HL-60/S4 treated with retinoic acid at 250 ng/mL for 4 days and 3 days (cell line): ENCODE measurements around the gene DAB2.

Source experiments
- in situ Hi-C: fragments of 300-500 bp; cut with MboI; formaldehyde crosslinking; loops from 2 replicates; pipeline ENCODE4 v1.7.0; 2022; ENCODE audit warnings: low sequenced_read_pairs

DAB2 gene

DNA sequence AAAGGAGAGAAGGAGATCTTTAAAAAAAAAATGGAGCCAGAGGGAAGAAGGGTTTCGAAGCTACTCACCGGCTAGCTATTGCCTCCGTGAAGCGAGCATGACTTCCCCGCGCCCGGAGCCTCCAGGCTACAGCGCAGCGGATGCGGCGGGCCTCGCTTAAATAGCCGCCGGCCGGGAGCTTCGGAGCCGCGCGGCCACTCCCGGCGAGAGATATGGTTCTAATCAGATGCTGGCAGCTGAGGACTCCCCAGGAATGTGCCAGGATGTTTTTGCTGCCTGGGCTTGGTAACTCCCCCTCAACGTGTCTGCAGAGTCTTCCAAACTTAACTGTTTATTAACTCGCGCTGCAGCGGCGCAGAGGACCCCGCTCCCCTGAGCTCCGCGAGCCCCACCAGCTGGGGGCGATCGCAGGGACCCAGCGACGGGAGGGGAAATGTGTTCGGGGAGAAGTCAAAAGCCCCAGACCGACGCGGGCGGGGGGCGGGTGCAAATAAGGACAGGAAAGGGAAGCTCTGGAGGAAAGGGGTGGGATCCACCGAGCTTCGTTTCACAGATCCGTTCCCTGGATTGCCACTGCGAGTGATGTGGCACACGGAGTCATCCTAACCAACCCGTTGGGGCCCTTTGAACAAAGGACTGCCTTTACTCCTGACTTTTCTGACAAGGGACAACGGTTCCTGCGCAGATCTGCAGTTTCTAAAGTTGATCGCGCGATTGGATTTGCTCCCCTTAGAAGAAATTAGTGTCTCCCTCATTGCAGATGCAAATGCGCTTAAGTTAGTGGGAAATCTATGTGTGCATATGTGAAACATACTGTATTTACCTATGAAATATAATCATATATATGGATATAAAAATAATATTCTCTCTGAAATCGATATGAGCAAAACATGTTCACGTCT, at the start of gene DAB2:
TSS of gene DAB2 (minus strand) at position 245 of the 902 bp plus-strand sequence. CDS start 30,660 bp downstream, outside the sequence.
- in situ Hi-C loops = no loop called here

DNA sequence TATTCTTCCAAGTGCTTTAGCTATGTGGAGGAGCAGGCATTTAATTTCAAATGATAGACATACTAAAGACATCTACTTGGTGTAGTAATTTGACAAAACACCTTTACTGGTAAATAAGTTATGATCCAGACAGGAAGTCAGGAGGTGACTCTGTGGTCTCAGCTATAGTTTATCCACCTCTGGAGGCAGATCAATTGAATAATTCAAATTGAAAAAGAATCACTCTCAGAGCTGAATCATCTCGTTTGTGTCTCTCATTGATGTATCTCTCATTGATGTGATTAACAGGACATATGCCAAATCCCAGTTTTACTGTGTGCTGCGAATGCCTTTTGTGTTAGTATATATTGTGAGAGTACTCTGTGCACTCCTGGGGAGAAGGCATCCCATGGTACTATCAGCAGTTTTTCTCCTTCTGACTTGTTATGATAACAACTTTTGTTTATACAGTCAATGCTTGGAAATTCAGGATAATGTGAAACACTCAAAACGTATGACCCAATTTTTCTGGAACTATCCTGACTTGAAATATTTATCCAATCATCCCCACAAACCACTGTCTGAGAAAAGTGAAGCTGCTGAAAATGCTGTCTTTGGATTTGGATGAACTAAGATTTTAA, 48.5 kb upstream of the DAB2 start:
- in situ Hi-C loops = no loop called here

GRCh38 chr5:39471836-39472508, 47.2 kb upstream of the DAB2 start:
- in situ Hi-C loops = no loop called here

DNA sequence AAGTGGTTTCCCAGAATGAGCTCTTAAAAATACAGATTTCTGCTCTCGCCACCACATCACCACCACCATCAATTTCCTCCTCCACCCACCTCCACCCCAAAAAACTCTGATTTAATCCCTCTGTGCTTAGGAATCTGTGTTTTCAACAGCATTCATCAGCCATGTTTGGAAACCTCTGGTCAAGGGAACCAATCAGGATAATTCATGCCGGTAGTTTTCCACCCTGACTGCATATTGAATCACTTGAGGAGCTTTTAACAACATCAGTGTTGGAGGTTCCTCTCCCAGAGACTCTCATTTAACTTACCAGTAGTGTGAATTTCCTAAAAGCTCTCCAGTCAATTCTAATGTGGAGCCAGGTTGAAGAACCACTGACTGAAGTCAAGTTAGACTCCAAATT, 46.0 kb upstream of the DAB2 start:
- in situ Hi-C loops = no loop called here

- in situ Hi-C loops = no loop called here
Measured at GRCh38 chr5:39469777-39470415, 45.1 kb upstream of the DAB2 start.

- in situ Hi-C loops = no loop called here
Measured at GRCh38 chr5:39469176-39469575, 44.4 kb upstream of the DAB2 start.

DNA sequence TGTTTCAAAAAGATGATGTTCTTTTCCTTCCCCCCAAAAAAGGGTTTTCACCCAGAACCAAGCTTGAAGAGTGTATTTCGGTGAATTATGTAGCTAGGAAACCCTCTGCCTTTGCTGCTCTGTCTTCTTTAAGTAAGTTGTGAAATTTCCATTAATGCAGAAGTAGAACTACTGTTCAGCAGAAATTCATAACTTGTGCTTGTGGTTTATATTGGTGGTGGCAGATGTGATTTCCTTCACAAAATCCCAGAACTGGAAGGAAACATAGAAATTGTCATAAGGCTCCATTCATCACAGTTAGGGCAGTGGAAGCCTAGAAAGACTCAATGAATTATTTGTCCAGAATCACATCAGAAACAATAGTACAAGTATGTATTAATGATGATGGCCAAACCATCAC, 42.1 kb upstream of the DAB2 start:
- in situ Hi-C loops = no loop called here

- in situ Hi-C loops = no loop called here
Measured at GRCh38 chr5:39465843-39466242, 41.1 kb upstream of the DAB2 start.

- in situ Hi-C loops = no loop called here
Measured at GRCh38 chr5:39465097-39465496, 40.3 kb upstream of the DAB2 start.

DNA sequence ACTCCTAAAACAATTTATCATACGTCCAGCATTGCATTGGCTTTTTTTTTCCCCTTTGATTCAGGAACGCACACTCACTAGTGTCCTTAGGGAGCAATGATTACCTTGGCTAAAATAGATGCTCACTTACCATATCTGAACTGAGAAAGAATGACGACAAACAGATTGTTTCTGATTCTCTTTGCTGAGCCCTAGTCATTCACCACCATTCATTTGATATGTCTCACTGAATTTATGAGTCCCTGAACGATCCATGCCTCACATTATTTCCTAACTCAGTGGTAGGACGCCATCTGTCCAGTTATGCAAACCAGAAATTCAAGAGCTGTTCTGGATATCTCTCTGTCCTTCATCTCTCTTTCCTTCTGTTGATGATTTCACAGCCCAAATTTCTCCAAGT, 39.3 kb upstream of the DAB2 start:
- in situ Hi-C loops = no loop called here

GRCh38 chr5:39462211-39462610, 37.4 kb upstream of the DAB2 start:
- in situ Hi-C loops = no loop called here

GRCh38 chr5:39461007-39461682, 36.4 kb upstream of the DAB2 start:
- in situ Hi-C loops = no loop called here

GRCh38 chr5:39459907-39460306, 35.1 kb upstream of the DAB2 start:
- in situ Hi-C loops = no loop called here

DNA sequence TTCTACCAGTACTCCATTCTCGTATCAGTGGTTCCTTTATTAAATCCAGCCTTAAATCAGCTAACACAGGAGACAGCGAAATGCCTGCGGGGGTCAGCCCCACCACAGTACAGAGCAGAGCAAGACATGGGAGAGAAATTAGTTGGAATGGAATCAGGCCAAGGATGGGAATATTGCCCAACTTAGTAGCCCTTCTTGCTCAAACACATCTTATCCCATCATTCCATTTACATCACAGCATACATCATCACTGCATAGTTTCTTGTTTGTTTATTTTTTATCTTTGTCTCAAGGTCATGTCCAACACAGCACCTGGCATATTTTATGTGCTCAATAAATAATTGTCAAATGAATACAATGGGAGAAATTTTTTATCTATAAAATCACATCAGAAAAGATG, 34.3 kb upstream of the DAB2 start:
- in situ Hi-C loops = no loop called here

DNA sequence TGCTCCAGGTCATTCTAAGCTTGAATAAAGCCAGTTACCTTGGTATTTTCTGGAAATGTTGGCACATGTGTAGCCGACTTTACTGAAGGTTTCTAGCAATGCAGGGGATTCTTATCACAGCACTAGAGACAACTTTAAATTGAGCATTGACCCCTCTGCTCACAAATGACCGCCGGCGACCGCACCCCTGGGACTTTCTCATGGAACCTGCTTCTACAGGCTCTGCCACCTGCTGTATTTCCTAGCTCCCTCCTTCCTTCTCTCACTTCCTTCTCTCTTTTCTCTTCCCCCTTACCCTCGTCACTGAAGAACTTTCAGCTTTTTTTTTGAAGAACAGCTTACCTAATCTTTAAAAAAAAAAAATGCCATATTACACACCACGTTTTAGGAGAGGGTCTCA, 30.9 kb upstream of the DAB2 start:
- in situ Hi-C loops = no loop called here

- in situ Hi-C loops = no loop called here
Measured at GRCh38 chr5:39453606-39454005, 28.8 kb upstream of the DAB2 start.

GRCh38 chr5:39452846-39453245, 28.1 kb upstream of the DAB2 start:
- in situ Hi-C loops = no loop called here

DNA sequence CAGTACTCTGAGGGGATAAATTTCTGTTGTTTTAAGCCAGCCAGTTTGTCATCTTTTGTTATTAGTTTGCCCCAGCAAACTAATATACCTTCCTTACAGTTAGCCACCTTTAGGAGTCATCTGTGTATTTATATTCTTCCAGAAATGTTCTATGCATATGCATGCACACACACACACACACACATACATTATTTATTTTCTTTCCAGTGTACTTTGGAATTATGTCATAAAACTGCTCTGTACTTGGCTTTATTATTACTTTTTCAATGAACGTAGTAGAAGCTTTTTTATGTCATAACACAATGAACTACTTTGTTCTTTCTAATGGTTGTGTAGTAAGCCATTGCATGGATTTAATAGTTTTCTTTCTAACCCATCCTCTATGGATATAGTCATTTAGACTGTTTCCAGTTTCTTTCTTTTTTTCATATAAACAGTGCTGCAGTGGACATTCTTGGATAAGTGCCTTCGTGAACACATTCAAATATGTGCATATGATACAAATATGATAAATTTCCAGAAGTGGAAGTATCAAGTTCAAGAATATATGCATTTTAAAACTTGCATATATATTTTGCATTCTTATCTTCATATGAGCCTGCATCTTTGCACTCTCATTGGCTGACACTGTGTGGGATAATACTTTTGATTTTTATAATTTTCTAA, 26.6 kb upstream of the DAB2 start:
- in situ Hi-C loops = no loop called here

DNA sequence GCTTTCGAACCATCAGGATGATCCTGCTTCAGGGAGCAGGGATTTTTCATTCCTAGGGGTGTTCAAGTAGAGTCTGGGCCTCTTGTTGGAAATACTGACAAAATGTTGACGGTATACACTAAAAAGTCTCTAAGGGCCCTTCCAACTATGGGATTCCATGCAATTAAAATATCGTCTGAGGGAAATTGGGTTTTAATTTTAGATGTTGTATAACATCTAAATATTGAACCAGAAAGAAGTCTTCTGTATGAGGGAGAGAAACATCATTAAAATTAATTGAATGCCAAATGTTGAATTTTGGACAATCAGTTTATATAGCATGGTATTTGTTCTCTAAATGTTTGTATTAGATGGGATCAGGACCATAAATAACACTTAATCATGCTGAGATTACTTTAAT, 25.7 kb upstream of the DAB2 start:
- in situ Hi-C loops = no loop called here

DNA sequence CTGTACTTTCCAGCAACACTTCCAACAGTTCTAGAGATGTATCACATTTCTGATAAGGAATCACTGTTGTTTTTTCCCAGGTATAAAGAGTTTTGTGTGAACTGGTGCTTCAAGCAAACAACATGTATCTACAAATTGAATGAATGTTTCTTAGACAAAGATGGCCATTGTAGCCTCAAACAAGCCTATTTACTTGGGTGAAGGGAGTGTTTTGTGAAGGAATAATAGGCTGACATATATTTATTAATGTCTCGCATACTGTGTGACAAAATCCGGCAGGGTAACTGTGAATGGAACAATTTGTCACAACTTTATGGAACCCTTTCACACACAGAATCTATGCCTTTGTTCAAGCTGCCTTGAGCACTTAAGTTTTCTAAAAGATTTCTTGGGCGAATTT, 24.8 kb upstream of the DAB2 start:
- in situ Hi-C loops = no loop called here
